Nephron (organoid): ENCODE measurements around the gene CNBD2.
"Not testable (repeated sequence)": the region's sequence is repeated elsewhere in the genome, so short reads cannot be mapped to it uniquely, and the experiment has no call there.

Source experiments
- H3K27ac Mint-ChIP-seq, 3 experiments: 2 replicates each; pipeline ENCODE4 v1.8.0; 2020; ENCODE audit warnings: mixed read lengths in 3 of 3, mild to moderate bottlenecking in 2 of 3, moderate library complexity in 1 of 3
- H3K27me3 Mint-ChIP-seq: 2 replicates; pipeline ENCODE4 v1.8.0; 2021; ENCODE audit warnings: low read depth, mild to moderate bottlenecking, moderate library complexity, mixed read lengths
- H3K36me3 Mint-ChIP-seq: 2 replicates; pipeline ENCODE4 v1.8.0; 2020; ENCODE audit warnings: low read depth, mixed read lengths
- H3K4me1 Mint-ChIP-seq: 2 replicates; pipeline ENCODE4 v1.8.0; 2020; ENCODE audit warnings: mixed read lengths
- H3K4me3 Mint-ChIP-seq, 3 experiments: 2 replicates each; pipeline ENCODE4 v1.8.0; 2020; ENCODE audit warnings: mild to moderate bottlenecking in 3 of 3, mixed read lengths in 3 of 3, moderate library complexity in 2 of 3
- H3K9me3 Mint-ChIP-seq: 2 replicates; pipeline ENCODE4 v1.8.0; 2020; ENCODE audit warnings: mixed read lengths
- CTCF ChIP-seq, 3 experiments: fragments of 200-600 bp; sonication (generic); IDR thresholded peaks; one replicate each; pipeline ENCODE4 v1.5.0; 2021; ENCODE audit warnings: antibody characterized with exemption in 3 of 3; ENCODE audit not compliant: unreplicated experiment in 3 of 3

Gene CNBD2

GRCh38 chr20:36010076-36010475 is 41.7 kb downstream of the CNBD2 start:
- no peaks in the 10 kb centered on the region for H3K4me1 Mint-ChIP-seq
- no peaks in the 10 kb centered on the region for H3K36me3 Mint-ChIP-seq
- H3K9me3 Mint-ChIP-seq, result no peaks in the 10 kb centered on the region
- TF ChIP-seq CTCF (IDR thresholded peaks at IDR 0.05; ENCODE audit: unreplicated experiment in 3 of 3), result no peak
- no peak overlapping the region for H3K4me3 Mint-ChIP-seq
- H3K27me3 Mint-ChIP-seq, result peaks cover 7% of the 10 kb centered on the region
- no peak overlapping the region for H3K27ac Mint-ChIP-seq

- H3K4me1 Mint-ChIP-seq, result no peaks in the 10 kb centered on the region
- H3K9me3 Mint-ChIP-seq, result no peaks in the 10 kb centered on the region
These were observed 42.4 kb downstream of the CNBD2 start for GRCh38 chr20:36010825-36011224.

GRCh38 chr20:36015806-36016403 is 47.5 kb downstream of the CNBD2 start:
- peaks cover 4% of the 10 kb centered on the region for H3K27me3 Mint-ChIP-seq
- no peak for TF ChIP-seq CTCF (IDR thresholded peaks at IDR 0.05; ENCODE audit: unreplicated experiment in 3 of 3)
- peak overlapping the region; percentile 9 to 51 (median 48) for H3K27ac Mint-ChIP-seq
- no peak overlapping the region for H3K4me3 Mint-ChIP-seq
- H3K4me1 Mint-ChIP-seq, result peaks cover 14% of the 10 kb centered on the region
- no peaks in the 10 kb centered on the region for H3K9me3 Mint-ChIP-seq
- H3K36me3 Mint-ChIP-seq, result no peaks in the 10 kb centered on the region

More at GRCh38 chr20:36010825-36011224, 42.4 kb downstream of the CNBD2 start:
- no peak for TF ChIP-seq CTCF (IDR thresholded peaks at IDR 0.05; ENCODE audit: unreplicated experiment in 3 of 3)
- H3K27ac Mint-ChIP-seq, result no peak overlapping the region
- no peaks in the 10 kb centered on the region for H3K36me3 Mint-ChIP-seq
- H3K27me3 Mint-ChIP-seq, result peaks cover 7% of the 10 kb centered on the region
- H3K4me3 Mint-ChIP-seq, result no peak overlapping the region

GRCh38 chr20:36017048-36017951 is 48.9 kb downstream of the CNBD2 start:
- Mint-ChIP-seq H3K27ac (peak overlapping the region; percentile 66 to 95 (median 91)), H3K27me3 (peaks cover 4% of the 10 kb centered on the region), H3K9me3 (no peaks in the 10 kb centered on the region), H3K4me1 (peaks cover 14% of the 10 kb centered on the region), H3K36me3 (no peaks in the 10 kb centered on the region), H3K4me3 (no peak overlapping the region)
- TF ChIP-seq CTCF (IDR thresholded peaks at IDR 0.05; ENCODE audit: unreplicated experiment in 3 of 3), result no peak

GRCh38 chr20:36018208-36018988 is 50.0 kb downstream of the CNBD2 start:
- Mint-ChIP-seq H3K27ac (peak overlapping the region; percentile 66 to 95 (median 91)), H3K36me3 (no peaks in the 10 kb centered on the region), H3K4me3 (no peak overlapping the region), H3K9me3 (no peaks in the 10 kb centered on the region), H3K4me1 (peaks cover 14% of the 10 kb centered on the region), H3K27me3 (peaks cover 4% of the 10 kb centered on the region)
- TF ChIP-seq CTCF (IDR thresholded peaks at IDR 0.05; ENCODE audit: unreplicated experiment in 3 of 3), result no peak

GRCh38 chr20:36026131-36026530 is 57.7 kb downstream of the CNBD2 start:
- H3K27ac Mint-ChIP-seq, result peak overlapping the region in 1 of 3 experiments; percentile 19
- peaks cover 18% of the 10 kb centered on the region for H3K4me1 Mint-ChIP-seq
- not testable (repeated sequence) for H3K4me3 Mint-ChIP-seq, H3K36me3 Mint-ChIP-seq, H3K9me3 Mint-ChIP-seq
- peaks cover 11% of the 10 kb centered on the region for H3K27me3 Mint-ChIP-seq
